Measurements from ENCODE around the gene LSAMP.

GRCh38 chr3:115836944-115837343 is 608.3 kb downstream of the LSAMP start:
- peak in 4 of 6 experiments; percentile 15 to 54 (median 30) for TF ChIP-seq CTCF (IDR thresholded peaks at IDR 0.05)
- no peak for TF ChIP-seq POLR2A (IDR thresholded peaks at IDR 0.05)
